HEK293T (cell line): Measurements from ENCODE around the gene RELCH.

Source experiments
- CTCF ChIA-PET: fragments of 350-600 bp; formaldehyde crosslinking; extraction: SDS; loops from one replicate; lab custom pipeline; 2021; ENCODE audit warnings: antibody characterized with exemption, inconsistent platforms; lab: Yijun Ruan, JAX
- POLR2A ChIA-PET: fragments of 350-600 bp; formaldehyde crosslinking; extraction: SDS; loops from one replicate; lab custom pipeline; 2020; ENCODE audit warnings: antibody characterized with exemption, inconsistent platforms; lab: Yijun Ruan, JAX
- DNase-seq: peaks from one replicate; pipeline ENCODE4 v3.0.0; 2012; ENCODE audit warnings: mixed read lengths; ENCODE audit errors: extremely low spot score
- ARNT ChIP-seq: fragments of 450-650 bp; IDR thresholded peaks from 2 replicates; pipeline ENCODE4 v1.6.1; 2017; ENCODE audit warnings: mild to moderate bottlenecking
- BHLHE40 ChIP-seq: fragments of 450-650 bp; IDR thresholded peaks from 2 replicates; pipeline ENCODE4 v1.6.1; 2016; ENCODE audit warnings: mild to moderate bottlenecking, moderate library complexity, borderline replicate concordance
- CTBP1 ChIP-seq: fragments of 450-650 bp; IDR thresholded peaks from 2 replicates; pipeline ENCODE4 v1.6.1; 2016; ENCODE audit warnings: borderline replicate concordance
- ELF4 ChIP-seq: fragments of 450-650 bp; IDR thresholded peaks from 2 replicates; pipeline ENCODE4 v1.6.1; 2017; ENCODE audit warnings: antibody characterized with exemption
- FOXA1 ChIP-seq: fragments of 450-650 bp; IDR thresholded peaks from 2 replicates; pipeline ENCODE4 v1.6.1; 2016; ENCODE audit warnings: mild to moderate bottlenecking
- FOXK2 ChIP-seq: fragments of 450-650 bp; IDR thresholded peaks from 2 replicates; pipeline ENCODE4 v1.6.1; 2016; ENCODE audit warnings: mild to moderate bottlenecking
- FOXM1 ChIP-seq: fragments of 450-650 bp; IDR thresholded peaks from 2 replicates; pipeline ENCODE4 v1.6.1; 2017; ENCODE audit warnings: mild to moderate bottlenecking, borderline replicate concordance
- HDGF ChIP-seq: fragments of 450-650 bp; IDR thresholded peaks from 2 replicates; pipeline ENCODE4 v1.6.1; 2017; ENCODE audit warnings: antibody characterized with exemption, borderline replicate concordance
- L3MBTL2 ChIP-seq: fragments of 450-650 bp; conservative IDR thresholded peaks from 2 replicates; pipeline ENCODE4 v1.6.1; 2016; ENCODE audit warnings: mild to moderate bottlenecking
- LEF1 ChIP-seq: fragments of 450-650 bp; IDR thresholded peaks from 2 replicates; pipeline ENCODE4 v1.6.1; 2017; ENCODE audit warnings: mild to moderate bottlenecking, borderline replicate concordance
- NFRKB ChIP-seq: fragments of 450-650 bp; IDR thresholded peaks from 2 replicates; pipeline ENCODE4 v1.6.1; 2016; ENCODE audit warnings: mild to moderate bottlenecking, moderate library complexity
- SP1 ChIP-seq: fragments of 450-650 bp; IDR thresholded peaks from 2 replicates; pipeline ENCODE4 v1.6.1; 2017
- SUZ12 ChIP-seq: fragments of 450-650 bp; IDR thresholded peaks from 2 replicates; pipeline ENCODE4 v1.6.1; 2016; ENCODE audit warnings: mild to moderate bottlenecking
- TARDBP ChIP-seq: fragments of 450-650 bp; IDR thresholded peaks from 2 replicates; pipeline ENCODE4 v1.6.1; 2016
- ZNF384 ChIP-seq: fragments of 450-650 bp; IDR thresholded peaks from 2 replicates; pipeline ENCODE4 v1.6.1; 2016
- TF ChIP-seq, protein P1 (sequence below): fragments of 450-650 bp; IDR thresholded peaks from 2 replicates; pipeline ENCODE4 v1.6.1; 2016

RELCH gene

DNA sequence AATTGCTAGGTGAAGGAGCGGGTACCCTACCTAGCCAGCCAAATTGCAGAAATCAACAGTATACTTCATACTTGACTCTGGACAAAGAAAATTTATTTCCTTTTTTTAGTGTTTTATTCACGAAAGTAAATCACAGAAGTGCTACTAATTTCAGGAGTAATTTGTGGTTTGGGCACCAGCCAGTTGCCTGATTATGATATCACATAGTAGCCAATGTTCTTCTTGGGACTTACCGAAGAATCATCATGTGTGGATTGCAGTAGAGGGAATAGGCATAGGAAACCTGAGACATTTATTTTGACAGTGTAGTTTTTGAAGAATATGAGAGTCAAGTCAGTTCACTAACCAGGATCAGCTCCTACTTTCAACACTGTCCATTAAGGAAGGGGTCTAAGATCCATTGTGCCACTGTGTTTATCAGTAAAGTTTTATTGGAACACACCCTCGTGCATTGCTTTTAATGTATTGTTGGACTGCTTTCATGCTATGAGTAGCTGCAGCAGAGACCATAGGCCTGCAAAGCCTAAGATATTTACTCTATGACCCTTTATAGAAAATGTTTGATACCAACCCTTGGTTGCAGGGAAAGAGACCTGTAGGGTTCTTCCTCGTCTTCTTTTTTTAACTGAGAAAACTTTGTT, 170.1 kb downstream of the RELCH start:
- no peak for DNase-seq
- CTCF ChIA-PET, result no interaction called here
- POLR2A ChIA-PET, result no interaction called here
- TF ChIP-seq FOXA1 (no peak), FOXK2 (no peak), HDGF (no peak), NFRKB (no peak), CTBP1 (no peak), TARDBP (no peak), ZNF384 (no peak), SP1 (no peak), BHLHE40 (no peak), ARNT (no peak), FOXM1 (no peak), LEF1 (no peak), L3MBTL2 (no peak), ELF4 (no peak), SUZ12 (no peak)
- TF ChIP-seq, protein P1, sequence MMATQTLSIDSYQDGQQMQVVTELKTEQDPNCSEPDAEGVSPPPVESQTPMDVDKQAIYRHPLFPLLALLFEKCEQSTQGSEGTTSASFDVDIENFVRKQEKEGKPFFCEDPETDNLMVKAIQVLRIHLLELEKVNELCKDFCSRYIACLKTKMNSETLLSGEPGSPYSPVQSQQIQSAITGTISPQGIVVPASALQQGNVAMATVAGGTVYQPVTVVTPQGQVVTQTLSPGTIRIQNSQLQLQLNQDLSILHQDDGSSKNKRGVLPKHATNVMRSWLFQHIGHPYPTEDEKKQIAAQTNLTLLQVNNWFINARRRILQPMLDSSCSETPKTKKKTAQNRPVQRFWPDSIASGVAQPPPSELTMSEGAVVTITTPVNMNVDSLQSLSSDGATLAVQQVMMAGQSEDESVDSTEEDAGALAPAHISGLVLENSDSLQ, result no peak
